ENCODE results near the gene SYTL1. TPM values are rescaled to one million over a fixed set of nuclear protein-coding genes. Genes with fewer than 3 reads are reported as not detected.

Gene SYTL1
- total RNA-seq, 1 donor from 2014 or later: 29.3 TPM

DNA sequence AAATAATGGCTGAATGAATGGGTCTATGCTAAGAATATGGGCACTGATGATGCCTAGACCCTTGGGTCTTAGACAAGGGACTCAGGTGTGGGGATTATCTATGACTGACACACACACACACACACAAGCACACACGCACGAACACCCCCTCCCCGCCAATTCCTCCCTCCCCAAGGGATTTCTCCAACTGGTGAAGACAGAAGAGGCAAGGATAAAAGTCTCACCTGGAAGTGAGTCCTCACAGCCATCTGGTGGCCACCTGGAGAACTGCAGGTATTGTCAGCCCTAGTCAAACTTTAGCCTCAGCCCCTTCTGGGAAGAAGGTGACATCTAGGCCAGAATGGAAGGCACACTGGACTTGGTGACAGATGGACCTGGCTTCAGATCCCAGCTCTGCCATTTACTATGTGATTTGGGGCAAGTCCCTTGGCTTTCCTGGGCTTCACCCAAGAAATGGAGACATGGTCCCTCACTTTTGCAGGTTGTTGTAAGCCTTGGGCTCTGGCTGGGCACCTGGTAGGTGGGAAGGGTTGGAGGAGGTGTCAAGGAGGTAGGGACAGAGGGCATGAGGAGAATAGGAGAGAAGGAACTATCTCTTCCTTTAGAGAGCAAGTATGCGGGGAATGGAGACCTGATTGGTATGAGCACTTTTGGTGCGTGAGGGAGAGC, 46.6 kb downstream of the SYTL1 start:
- Histone ChIP-seq H3K9me3 (no peaks in the 10 kb centered on the region), H3K4me1 (peaks cover 28% of the 10 kb centered on the region), H3K27me3 (ENCODE audit: low read depth) (no peaks in the 10 kb centered on the region), H3K36me3 (no peaks in the 10 kb centered on the region), H3K27ac (no peak overlapping the region), H3K4me3 (no peak overlapping the region)
- peak; percentile 81 for DNase-seq
- TF ChIP-seq, protein P1, sequence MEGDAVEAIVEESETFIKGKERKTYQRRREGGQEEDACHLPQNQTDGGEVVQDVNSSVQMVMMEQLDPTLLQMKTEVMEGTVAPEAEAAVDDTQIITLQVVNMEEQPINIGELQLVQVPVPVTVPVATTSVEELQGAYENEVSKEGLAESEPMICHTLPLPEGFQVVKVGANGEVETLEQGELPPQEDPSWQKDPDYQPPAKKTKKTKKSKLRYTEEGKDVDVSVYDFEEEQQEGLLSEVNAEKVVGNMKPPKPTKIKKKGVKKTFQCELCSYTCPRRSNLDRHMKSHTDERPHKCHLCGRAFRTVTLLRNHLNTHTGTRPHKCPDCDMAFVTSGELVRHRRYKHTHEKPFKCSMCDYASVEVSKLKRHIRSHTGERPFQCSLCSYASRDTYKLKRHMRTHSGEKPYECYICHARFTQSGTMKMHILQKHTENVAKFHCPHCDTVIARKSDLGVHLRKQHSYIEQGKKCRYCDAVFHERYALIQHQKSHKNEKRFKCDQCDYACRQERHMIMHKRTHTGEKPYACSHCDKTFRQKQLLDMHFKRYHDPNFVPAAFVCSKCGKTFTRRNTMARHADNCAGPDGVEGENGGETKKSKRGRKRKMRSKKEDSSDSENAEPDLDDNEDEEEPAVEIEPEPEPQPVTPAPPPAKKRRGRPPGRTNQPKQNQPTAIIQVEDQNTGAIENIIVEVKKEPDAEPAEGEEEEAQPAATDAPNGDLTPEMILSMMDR (IDR thresholded peaks at IDR 0.05): peak; percentile 83
- peak; percentile 45 to 47 for ATAC-seq
- intact Hi-C loops (cut with DNase I): no loop called here

DNA sequence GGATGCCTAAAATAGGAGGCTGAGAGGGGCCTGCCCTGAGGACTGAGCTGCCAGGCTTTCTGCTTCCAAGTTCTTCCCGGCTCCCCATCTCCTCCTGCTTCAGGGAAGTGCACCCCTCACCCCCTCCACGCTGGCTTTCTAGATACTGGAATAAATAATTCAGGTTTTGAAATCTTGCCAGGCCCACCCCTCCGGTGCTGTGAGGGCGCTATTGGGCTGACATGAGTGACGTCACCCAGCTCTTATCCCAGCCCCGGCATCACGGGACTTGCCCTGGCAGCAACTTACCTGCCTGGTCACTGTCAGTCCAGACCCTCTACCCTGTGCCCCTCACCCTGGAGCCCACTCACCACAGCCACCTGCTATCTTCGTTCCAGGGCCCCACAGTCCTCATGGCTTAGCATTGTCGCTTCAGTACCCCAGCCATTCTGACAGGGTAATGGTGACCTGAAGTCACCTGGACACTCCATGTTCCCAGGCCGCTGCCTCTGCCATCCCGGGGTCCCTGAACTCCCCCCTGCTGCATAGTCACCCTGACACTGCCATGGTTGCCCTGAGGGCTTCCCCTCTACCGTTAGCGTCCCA, 49.8 kb downstream of the SYTL1 start:
- ATAC-seq (peak; percentile 16 to 51), DNase-seq (no peak)
- Histone ChIP-seq H3K27me3 (ENCODE audit: low read depth) (no peaks in the 10 kb centered on the region), H3K4me3 (peak overlapping the region; percentile 52), H3K36me3 (no peaks in the 10 kb centered on the region), H3K4me1 (peaks cover 28% of the 10 kb centered on the region), H3K9me3 (no peaks in the 10 kb centered on the region), H3K27ac (peak overlapping the region; percentile 39)
- intact Hi-C loops (cut with DNase I): loop anchor here (10.0 kb wide), 1 partner anchor 87 kb away; no protein-coding TSS in a partner anchor
- TF ChIP-seq, protein P1 (IDR thresholded peaks at IDR 0.05): no peak

DNA sequence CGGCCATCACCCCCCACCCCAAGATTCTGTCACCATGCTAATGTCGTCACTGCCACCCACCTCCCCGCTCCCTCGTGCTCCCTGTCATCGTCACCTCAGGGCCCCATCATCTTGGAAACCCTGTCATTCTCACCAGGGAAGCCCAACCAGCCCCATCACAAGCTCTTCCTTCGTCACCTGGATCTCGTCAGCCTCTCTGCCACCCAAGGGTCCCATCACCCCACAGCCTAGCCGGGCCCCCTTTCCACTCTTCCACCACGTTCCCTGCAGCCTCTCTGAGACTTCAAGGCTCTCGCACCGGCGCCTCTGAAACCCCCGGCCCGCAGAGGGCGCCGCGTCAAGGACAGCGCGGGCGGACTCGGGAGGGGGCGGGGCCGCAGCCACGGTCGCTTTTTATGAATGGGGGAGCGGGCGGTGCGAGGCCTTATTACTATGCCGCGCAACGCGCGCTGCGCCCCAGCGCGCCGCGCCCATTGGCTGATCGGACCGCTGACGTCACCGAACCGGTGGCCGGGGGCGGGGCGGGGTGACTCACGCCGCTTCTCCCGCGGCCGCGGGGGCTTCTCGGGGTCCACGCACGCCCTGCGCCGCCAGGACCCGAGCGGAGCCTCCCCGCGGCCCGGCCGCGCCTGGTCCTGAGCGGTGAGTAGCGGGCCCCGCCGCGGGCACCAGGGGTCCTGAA, 50.4 kb downstream of the SYTL1 start, which contains the start of gene GPR3:
GPR3 (plus strand) TSS at position 527 of the 682 bp plus-strand sequence. CDS start 1,177 bp downstream, outside the sequence.
- TF ChIP-seq, protein P1 (IDR thresholded peaks at IDR 0.05): peak; percentile 60
- Histone ChIP-seq H3K9me3 (no peaks in the 10 kb centered on the region), H3K36me3 (no peaks in the 10 kb centered on the region), H3K27ac (peak within 1 kb of the TSS; percentile 39), H3K4me3 (peak within 1 kb of the TSS; percentile 52), H3K27me3 (ENCODE audit: low read depth) (no peaks in the 10 kb centered on the region), H3K4me1 (peaks cover 34% of the 10 kb centered on the region)
- ATAC-seq: peak; percentile 89 to 91
- intact Hi-C loops (cut with DNase I): loop anchor here (10.0 kb wide), 1 partner anchor 87 kb away; no protein-coding TSS in a partner anchor
- peak; percentile 89 for DNase-seq

DNA sequence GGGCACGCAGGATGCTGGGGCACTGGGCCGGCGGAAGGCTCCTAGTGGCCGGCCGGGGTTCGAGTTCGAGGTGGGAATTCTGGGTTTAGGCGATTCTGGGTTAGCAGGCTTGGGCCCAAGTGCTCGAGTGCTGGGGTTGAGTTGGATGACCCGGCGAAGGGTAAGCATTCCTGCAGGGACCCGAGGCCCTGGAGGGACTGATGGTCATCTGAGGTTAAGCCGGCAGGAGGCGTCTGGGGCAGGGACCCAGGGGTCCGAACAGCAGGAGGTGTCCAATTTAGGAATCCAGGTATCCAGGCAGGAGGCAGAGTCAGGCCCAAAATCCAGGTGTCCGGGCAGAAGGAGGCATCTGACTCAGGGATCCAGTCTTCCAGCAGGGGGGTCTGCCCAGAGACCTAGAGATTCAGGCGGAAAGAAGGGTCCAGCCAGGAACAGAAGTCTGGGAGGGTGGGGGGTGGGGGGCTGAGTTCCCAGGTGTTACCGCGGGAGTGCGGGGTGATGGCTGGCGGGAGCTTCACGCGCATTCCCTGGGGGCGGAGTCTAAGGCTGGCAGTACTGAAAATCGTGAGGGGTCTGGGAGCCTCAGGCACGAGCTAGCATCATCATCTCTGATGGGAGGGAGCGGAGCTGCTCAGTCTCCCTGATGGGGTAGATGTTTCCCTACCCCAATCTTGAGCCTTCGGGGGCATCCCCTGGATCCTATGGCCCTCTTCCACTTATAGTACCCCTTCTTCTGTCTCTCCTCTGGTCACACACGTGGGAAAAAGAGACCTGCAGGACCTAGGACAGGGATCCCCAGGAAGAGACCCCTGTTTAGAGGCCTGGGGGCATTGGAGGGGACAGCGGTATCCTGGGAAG, 51.2 kb downstream of the SYTL1 start:
- H3K4me3 ChIP-seq: peak overlapping the region; percentile 52
- ATAC-seq: no peak
- intact Hi-C loops (cut with DNase I): loop anchor here (10.0 kb wide), 1 partner anchor 88 kb away; no protein-coding TSS in a partner anchor
- no peak for DNase-seq
- H3K9me3 ChIP-seq: no peaks in the 10 kb centered on the region
- H3K36me3 ChIP-seq: no peaks in the 10 kb centered on the region
- H3K4me1 ChIP-seq: peaks cover 37% of the 10 kb centered on the region
- no peaks in the 10 kb centered on the region for H3K27me3 ChIP-seq (ENCODE audit: low read depth)
- H3K27ac ChIP-seq: peak overlapping the region; percentile 27
- TF ChIP-seq, protein P1 (IDR thresholded peaks at IDR 0.05): no peak
